Left ventricle myocardium inferior (tissue), 1 donor: ENCODE results near the gene ADAM15. TPM values are rescaled to one million over a fixed set of nuclear protein-coding genes. Genes with fewer than 3 reads are reported as not detected.
A peak's percentile ranks its signal among the peaks of the same experiment; 100 is the strongest.

ENCODE experiments used
- DNase-seq: peaks from one replicate; pipeline ENCODE4 v3.0.0-alpha.2; 2020
- H3K27ac ChIP-seq: fragments of 200-600 bp; replicated peaks from 2 replicates; pipeline ENCODE4 v1.8.0; 2021
- H3K27me3 ChIP-seq: fragments of 200-600 bp; 2 replicates; pipeline ENCODE4 v1.8.0; 2021; ENCODE audit warnings: low read depth
- H3K36me3 ChIP-seq: fragments of 200-600 bp; 2 replicates; pipeline ENCODE4 v1.8.0; 2021
- H3K4me1 ChIP-seq: fragments of 200-600 bp; 2 replicates; pipeline ENCODE4 v1.8.0; 2021
- H3K4me3 ChIP-seq: fragments of 200-600 bp; 2 replicates; pipeline ENCODE4 v1.8.0; 2021; ENCODE audit warnings: mild to moderate bottlenecking, moderate library complexity
- H3K9me3 ChIP-seq: fragments of 200-600 bp; replicated peaks from 2 replicates; pipeline ENCODE4 v1.8.0; 2021
- CTCF ChIP-seq: fragments of 200-600 bp; IDR thresholded peaks from 2 replicates; pipeline ENCODE4 v1.8.0; 2021; ENCODE audit warnings: antibody characterized with exemption, mild to moderate bottlenecking, borderline replicate concordance
- intact Hi-C: fragments of 100-400 bp; cut with micrococcal nuclease; formaldehyde crosslinking; loops from one replicate; pipeline ENCODE4 v1.11.0; 2022
- total RNA-seq: library from RNA; stranded (reverse); fragmentation: NEBNext Ultra II Directional; extraction: Animal tissue kit (Norgen Biotek cat#: 25700); gene quantifications from one replicate; pipeline ENCODE4 v1.2.1, GENCODE V29; 2021
- donor health status: DM: no; HTN: yes; CAD: no; lungs with severe emphysema.

Gene ADAM15
- total RNA-seq, 1 donor from 2014 or later = 82.1 TPM

DNA sequence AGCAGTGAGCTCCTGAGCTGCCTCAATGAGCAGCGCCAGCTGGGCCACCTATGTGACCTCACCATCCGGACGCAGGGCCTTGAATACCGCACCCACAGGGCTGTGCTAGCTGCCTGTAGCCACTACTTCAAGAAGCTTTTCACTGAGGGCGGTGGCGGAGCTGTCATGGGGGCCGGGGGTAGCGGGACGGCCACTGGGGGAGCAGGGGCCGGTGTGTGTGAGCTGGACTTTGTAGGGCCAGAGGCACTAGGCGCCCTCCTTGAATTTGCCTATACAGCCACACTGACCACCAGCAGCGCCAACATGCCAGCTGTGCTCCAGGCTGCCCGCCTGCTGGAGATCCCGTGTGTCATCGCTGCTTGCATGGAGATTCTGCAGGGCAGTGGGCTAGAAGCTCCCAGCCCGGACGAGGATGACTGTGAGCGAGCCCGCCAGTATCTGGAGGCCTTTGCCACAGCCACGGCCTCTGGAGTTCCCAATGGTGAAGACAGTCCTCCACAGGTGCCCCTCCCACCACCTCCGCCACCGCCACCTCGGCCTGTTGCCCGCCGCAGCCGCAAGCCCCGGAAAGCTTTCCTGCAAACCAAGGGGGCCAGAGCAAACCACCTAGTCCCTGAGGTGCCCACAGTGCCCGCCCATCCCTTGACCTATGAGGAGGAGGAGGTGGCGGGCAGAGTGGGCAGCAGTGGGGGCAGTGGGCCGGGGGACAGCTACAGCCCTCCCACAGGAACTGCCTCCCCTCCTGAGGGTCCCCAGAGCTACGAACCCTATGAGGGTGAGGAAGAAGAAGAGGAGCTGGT lies 36.2 kb upstream of the ADAM15 start:
- intact Hi-C loops = no loop called here
- no peak for TF ChIP-seq CTCF
- H3K36me3 ChIP-seq = peaks cover 30% of the 10 kb centered on the region
- H3K4me3 ChIP-seq = no peak overlapping the region
- H3K4me1 ChIP-seq = peaks cover 65% of the 10 kb centered on the region
- no peak for DNase-seq
- H3K27me3 ChIP-seq = no peaks in the 10 kb centered on the region
- H3K9me3 ChIP-seq = no peaks in the 10 kb centered on the region
- H3K27ac ChIP-seq = no peak overlapping the region

- Histone ChIP-seq H3K36me3 (peaks cover 30% of the 10 kb centered on the region), H3K4me3 (no peak overlapping the region), H3K4me1 (peaks cover 57% of the 10 kb centered on the region), H3K27ac (peak overlapping the region; percentile 92), H3K27me3 (no peaks in the 10 kb centered on the region), H3K9me3 (no peaks in the 10 kb centered on the region)
- TF ChIP-seq CTCF = no peak
- DNase-seq = no peak
- intact Hi-C loops = no loop called here
Observed at GRCh38 chr1:155015527-155016230, 35.4 kb upstream of the ADAM15 start.

GRCh38 chr1:155016231-155016831 lies 34.8 kb upstream of the ADAM15 start:
- Histone ChIP-seq H3K27me3 (no peaks in the 10 kb centered on the region), H3K36me3 (peaks cover 30% of the 10 kb centered on the region), H3K27ac (peak overlapping the region; percentile 92), H3K4me1 (peaks cover 51% of the 10 kb centered on the region), H3K9me3 (no peaks in the 10 kb centered on the region), H3K4me3 (no peak overlapping the region)
- intact Hi-C loops = no loop called here
- TF ChIP-seq CTCF = no peak
- no peak for DNase-seq

GRCh38 chr1:155017041-155017945 lies 33.8 kb upstream of the ADAM15 start:
- Histone ChIP-seq H3K27ac (peak overlapping the region; percentile 92), H3K4me1 (peaks cover 41% of the 10 kb centered on the region), H3K36me3 (peaks cover 30% of the 10 kb centered on the region), H3K9me3 (no peaks in the 10 kb centered on the region), H3K27me3 (no peaks in the 10 kb centered on the region), H3K4me3 (peak overlapping the region; percentile 67)
- peak; percentile 99 for TF ChIP-seq CTCF
- intact Hi-C loops = no loop called here
- DNase-seq = peak; percentile 90

DNA sequence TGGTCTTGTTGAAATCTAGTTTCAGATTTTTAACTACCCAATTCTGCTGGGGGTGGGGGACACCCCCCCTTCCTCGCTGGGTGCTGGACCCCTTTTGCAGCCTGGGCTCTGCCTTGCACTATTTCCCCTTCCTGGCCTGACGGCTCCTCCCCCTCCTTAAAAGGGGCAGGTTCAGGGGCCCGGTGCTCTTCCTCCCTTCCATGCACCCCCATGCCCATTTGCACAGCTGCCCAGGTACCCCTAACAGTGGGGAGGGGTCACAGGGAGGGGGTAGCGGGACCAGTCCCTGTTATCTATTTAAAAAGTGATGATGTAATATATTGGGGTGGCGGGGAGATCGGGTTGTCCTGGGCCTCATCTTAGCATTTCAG lies 33.2 kb upstream of the ADAM15 start:
- DNase-seq = no peak
- H3K27ac ChIP-seq = peak overlapping the region; percentile 92
- no peak for TF ChIP-seq CTCF
- H3K36me3 ChIP-seq = peaks cover 30% of the 10 kb centered on the region
- no peaks in the 10 kb centered on the region for H3K27me3 ChIP-seq
- H3K9me3 ChIP-seq = no peaks in the 10 kb centered on the region
- peak overlapping the region; percentile 67 for H3K4me3 ChIP-seq
- intact Hi-C loops = no loop called here
- peaks cover 40% of the 10 kb centered on the region for H3K4me1 ChIP-seq
